NAMALWA (cell line): Measurements from ENCODE around the gene NCKAP5L.
"Not testable (repeated sequence)": the region's sequence is repeated elsewhere in the genome, so short reads cannot be mapped to it uniquely, and the experiment has no call there.

Experiments used
- DNase-seq: peaks from one replicate; pipeline ENCODE4 v3.0.0-alpha.2; 2015; ENCODE audit warnings: low spot score

The NCKAP5L gene

DNA sequence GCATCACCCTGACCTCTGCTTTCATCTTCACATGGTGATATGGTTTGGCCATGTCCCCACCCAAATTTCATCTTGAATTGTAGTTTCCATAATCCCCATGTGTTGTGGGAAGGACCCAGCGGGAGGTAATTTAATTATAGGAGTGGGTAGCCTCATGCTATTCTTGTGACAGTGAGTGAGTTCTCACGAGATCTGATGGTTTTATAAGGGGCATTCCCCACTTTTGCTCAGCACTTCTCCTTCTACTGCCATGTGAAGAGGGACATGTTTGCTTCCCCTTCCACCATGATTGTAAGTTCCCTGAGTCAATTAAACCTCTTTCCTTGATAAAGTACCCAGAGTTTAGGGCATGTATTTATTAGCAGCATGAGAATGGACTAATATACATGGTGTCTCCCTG is 48.6 kb downstream of the NCKAP5L start:
- no peak for DNase-seq

- peak; percentile 67 for DNase-seq
Observed at GRCh38 chr12:49777800-49778748, 50.1 kb downstream of the NCKAP5L start.

DNA sequence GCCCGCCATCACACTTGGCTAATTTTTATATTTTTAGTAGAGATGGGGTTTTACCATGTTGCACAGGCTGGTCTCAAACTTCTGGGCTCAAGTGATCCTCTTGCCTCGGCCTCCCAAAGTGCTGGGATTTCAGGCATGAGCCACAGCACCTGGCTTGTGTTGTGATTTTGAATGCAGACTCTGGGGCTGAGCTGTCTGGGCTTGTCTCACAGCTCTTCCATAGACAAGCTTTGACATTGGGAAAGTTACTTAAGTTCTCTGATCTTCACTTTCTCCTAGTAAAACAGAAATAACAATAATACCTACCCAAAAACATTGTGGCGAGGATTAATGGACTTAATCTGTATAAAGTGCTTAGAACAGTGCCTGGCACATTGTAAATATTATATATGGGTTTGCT is 50.9 kb downstream of the NCKAP5L start:
- DNase-seq: no peak

GRCh38 chr12:49776858-49777257 is 51.4 kb downstream of the NCKAP5L start:
- DNase-seq: no peak

DNA sequence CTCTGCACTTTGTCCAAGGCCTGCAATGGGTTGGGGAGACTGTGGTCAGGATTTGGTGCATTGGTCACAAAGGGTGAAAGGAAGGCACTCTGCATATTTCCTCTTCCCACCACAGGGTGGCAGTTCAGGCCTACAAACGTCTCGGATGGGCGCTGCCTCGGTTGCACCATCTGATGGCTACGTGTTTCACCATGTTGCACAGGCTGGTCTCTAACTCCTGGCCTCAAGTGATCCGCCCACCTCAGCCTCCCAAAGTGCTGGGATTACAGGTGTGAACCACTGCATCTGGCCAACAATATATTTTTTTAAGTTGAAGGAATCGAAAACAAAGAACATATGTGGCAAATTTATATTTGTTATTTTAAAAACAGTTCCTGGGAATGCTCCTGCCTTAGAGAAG is 51.8 kb downstream of the NCKAP5L start:
- peak; percentile 86 for DNase-seq

DNA sequence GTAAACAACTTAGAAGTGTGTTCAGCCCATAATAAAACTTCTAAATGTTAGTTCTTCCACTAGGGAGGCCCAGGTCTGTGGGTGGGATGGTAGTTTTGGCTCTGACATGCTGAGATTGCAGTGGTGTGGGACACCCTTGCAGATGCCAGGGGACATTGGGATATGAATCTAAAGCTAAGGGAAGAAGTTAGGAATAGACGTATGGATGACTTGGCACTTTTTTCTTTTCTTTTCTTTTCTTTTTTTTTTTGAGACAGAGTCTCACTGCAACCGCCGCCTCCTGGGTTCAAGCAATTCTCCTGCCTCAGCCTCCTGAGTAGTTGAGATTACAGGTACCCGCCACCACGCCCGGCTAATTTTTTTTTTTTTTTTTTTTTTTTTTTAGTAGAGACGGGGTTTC is 55.1 kb downstream of the NCKAP5L start:
- DNase-seq: not testable (repeated sequence)

DNA sequence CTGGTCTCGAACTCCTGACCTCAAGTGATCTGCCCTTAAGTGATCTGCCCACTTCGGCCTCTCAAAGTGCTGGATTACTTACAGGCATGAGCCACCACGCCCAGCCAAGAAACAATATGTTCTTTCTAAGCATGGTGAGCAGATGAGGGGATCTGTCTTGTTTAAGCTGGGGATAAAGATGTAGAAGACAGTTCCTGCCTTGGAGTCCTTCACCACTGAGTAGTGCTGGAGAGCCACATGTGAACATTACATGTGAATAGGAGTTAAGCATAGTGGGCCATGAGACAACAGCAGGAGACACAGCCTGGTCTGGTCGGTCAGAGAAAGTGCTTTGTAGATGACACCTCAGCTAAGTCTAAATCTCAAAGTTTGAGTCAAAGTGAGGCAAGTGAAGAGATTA is 60.9 kb downstream of the NCKAP5L start:
- DNase-seq: no peak

GRCh38 chr12:49766115-49766455 is 62.1 kb downstream of the NCKAP5L start:
- DNase-seq: no peak

- no peak for DNase-seq
Observed at GRCh38 chr12:49764126-49764525, 64.1 kb downstream of the NCKAP5L start.

DNA sequence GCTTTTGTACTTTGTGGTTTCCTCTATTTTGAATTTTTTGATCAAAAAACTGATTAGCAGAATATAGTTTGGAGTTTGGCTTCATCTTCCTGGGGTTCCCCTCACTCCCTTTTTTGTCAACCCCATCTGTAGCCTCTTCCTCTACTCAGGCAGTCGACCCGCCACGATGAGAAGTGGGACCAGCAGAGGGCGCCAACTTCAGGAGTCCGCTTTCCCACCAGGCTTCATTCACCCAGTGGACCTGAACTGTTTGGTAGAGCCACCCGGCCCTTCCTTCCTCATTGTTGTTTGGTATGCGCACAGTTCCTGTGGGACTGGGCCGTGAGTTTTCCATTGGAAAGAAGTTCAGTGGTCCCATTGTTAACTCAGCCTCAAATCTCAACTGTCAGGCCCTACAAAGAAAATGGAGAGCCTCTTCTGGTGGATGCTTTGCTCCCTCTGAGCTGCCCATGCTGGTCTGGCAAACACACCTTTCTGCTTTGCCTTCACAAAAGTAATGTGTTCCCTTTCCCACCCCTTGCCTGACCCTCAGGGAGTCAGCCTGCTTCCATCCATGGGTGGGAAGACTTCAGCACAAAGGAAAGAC is 65.1 kb downstream of the NCKAP5L start:
- peak; percentile 73 for DNase-seq

GRCh38 chr12:49762468-49762847 is 65.8 kb downstream of the NCKAP5L start:
- DNase-seq: no peak

- DNase-seq: no peak
Observed at GRCh38 chr12:49761677-49762467, 66.3 kb downstream of the NCKAP5L start.

DNA sequence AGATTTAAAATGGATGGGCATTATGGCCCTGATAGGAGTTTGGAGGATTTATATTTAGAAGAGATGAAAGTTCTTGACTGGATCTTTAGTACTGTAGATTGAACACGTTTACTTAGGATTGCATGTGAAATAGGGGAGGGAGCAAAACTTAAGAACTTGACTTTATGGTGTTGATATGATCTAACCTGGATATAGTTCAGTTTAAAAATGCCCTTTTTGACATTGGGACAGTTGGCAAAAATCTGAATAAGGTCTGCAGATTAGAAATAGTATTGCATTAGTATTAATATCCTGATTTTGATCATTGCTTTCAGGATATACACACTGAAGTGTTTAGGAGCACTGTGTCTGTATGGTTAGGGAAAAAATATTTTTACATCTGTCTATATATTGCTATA is 77.2 kb downstream of the NCKAP5L start:
- DNase-seq: no peak

GRCh38 chr12:49750027-49750995 is 77.9 kb downstream of the NCKAP5L start:
- DNase-seq: peak; percentile 35

- DNase-seq: no peak
Observed at GRCh38 chr12:49748800-49749199, 79.4 kb downstream of the NCKAP5L start.

- DNase-seq: no peak
Observed at GRCh38 chr12:49748306-49748705, 79.9 kb downstream of the NCKAP5L start.

- no peak for DNase-seq
Observed at GRCh38 chr12:49744363-49744885, 83.8 kb downstream of the NCKAP5L start.

GRCh38 chr12:49741882-49742620 is 86.2 kb downstream of the NCKAP5L start:
- peak; percentile 92 for DNase-seq
